ENCODE data around the gene SLC8A1.

GRCh38 chr2:40457837-40458236 is 5.9 kb upstream of the SLC8A1 start:
- TF ChIP-seq POLR2AphosphoS5 (IDR thresholded peaks at IDR 0.05; ENCODE audit: borderline replicate concordance, low read depth, low read length) = no peak
- no peak for TF ChIP-seq FOXP2 (optimal IDR thresholded peaks at IDR 0.05; ENCODE audit: control extremely low read depth, extremely low read length, insufficient read depth)
